GM12801 (cell line): ENCODE measurements around the gene KRTCAP3.

Experiments used
- CTCF ChIP-seq: IDR thresholded peaks from one replicate; pipeline ENCODE4 v1.5.1; 2011; ENCODE audit warnings: control low read depth; ENCODE audit not compliant: insufficient read length; ENCODE audit errors: extremely low read depth

The KRTCAP3 gene

GRCh38 chr2:27441958-27442919, at the start of gene KRTCAP3:
TSS of gene KRTCAP3 (plus strand) at chr2:27442381. CDS start at chr2:27442413, 32 bp downstream.
- TF ChIP-seq CTCF = no peak

GRCh38 chr2:27393225-27393624, 49.0 kb upstream of the KRTCAP3 start:
- no peak for TF ChIP-seq CTCF

GRCh38 chr2:27398962-27399361, 43.2 kb upstream of the KRTCAP3 start:
- TF ChIP-seq CTCF = no peak

- no peak for TF ChIP-seq CTCF
These were observed 41.6 kb upstream of the KRTCAP3 start for GRCh38 chr2:27400348-27401135.

- no peak for TF ChIP-seq CTCF
These were observed 34.2 kb upstream of the KRTCAP3 start for GRCh38 chr2:27407798-27408491.

DNA sequence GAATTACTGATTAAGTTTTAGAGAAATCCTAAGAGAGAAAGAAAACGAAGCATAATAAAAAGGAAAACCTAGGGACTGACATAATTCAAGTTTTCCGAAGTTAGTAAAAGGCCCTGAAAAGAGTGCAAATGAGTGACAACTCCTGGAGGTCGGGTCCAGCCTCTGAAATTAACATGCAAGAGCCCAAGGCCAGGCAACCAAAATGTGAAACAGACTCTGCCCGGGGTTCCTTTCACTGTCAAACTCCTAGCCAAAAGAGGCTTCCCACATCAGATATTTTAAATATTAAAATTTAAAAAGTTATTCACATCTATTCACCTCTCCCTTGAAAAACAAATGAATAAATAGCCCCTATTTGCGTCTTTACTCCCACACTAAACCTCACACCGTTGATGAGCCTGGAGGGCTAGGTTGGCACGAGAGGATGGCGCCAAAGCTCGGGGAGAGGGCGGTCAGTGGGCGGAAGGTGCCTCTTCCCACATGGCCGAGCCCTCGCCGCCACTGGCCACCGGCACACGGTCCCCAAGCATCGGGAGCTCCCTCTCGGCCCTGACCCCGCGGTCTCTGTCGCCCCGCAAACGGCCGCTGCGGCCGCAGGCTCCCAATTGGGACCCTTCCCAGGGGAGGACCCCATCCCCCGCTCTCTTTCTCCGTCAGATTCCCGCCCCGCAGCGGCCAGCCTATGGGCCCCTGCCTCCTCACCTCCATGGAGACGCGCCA, 33.4 kb upstream of the KRTCAP3 start:
- no peak for TF ChIP-seq CTCF
